SJCRH30 (cell line): Measurements from ENCODE around the gene OR2AG1. TPM values are rescaled to one million over a fixed set of nuclear protein-coding genes. Genes with fewer than 3 reads are reported as not detected.
"Not testable (repeated sequence)": the region's sequence is repeated elsewhere in the genome, so short reads cannot be mapped to it uniquely, and the experiment has no call there.

Source experiments
- DNase-seq, 2 experiments: peaks; one replicate each; pipeline ENCODE4 v3.0.0-alpha.2; 2015 to 2020
- H3K27ac ChIP-seq: fragments of 250-450 bp; sonication (Bioruptor Pico); 2 replicates; pipeline ENCODE4 v1.5.1; 2020; ENCODE audit warnings: mild to moderate bottlenecking, moderate library complexity
- H3K27me3 ChIP-seq: fragments of 250-450 bp; sonication (Bioruptor Pico); 2 replicates; pipeline ENCODE4 v1.5.1; 2020; ENCODE audit warnings: mild to moderate bottlenecking, moderate library complexity
- H3K36me3 ChIP-seq: fragments of 250-450 bp; sonication (Bioruptor Pico); 2 replicates; pipeline ENCODE4 v1.5.1; 2020; ENCODE audit warnings: mild to moderate bottlenecking, moderate library complexity
- H3K4me1 ChIP-seq: fragments of 250-450 bp; sonication (Bioruptor Pico); 2 replicates; pipeline ENCODE4 v1.5.1; 2020; ENCODE audit warnings: mild to moderate bottlenecking, moderate library complexity
- H3K4me3 ChIP-seq: fragments of 250-450 bp; sonication (Bioruptor Pico); 2 replicates; pipeline ENCODE4 v1.5.1; 2020; ENCODE audit warnings: mild to moderate bottlenecking, moderate library complexity
- H3K9me3 ChIP-seq: fragments of 250-450 bp; sonication (Bioruptor Pico); replicated peaks from 2 replicates; pipeline ENCODE4 v1.5.1; 2020; ENCODE audit warnings: mild to moderate bottlenecking, moderate library complexity
- total RNA-seq: library from RNA; depleted of rRNA; stranded (reverse); fragments of >200 nt; shearing (Covaris generic); gene quantifications from 2 replicates; pipeline ENCODE4 v1.2.3, GENCODE V29; 2014

OR2AG1 gene
- total RNA-seq, 1 experiment from 2014 or later: not detected

GRCh38 chr11:6755953-6756347, 26.9 kb upstream of the OR2AG1 start:
- no peaks in the 10 kb centered on the region for H3K4me1 ChIP-seq
- DNase-seq: no peak

DNA sequence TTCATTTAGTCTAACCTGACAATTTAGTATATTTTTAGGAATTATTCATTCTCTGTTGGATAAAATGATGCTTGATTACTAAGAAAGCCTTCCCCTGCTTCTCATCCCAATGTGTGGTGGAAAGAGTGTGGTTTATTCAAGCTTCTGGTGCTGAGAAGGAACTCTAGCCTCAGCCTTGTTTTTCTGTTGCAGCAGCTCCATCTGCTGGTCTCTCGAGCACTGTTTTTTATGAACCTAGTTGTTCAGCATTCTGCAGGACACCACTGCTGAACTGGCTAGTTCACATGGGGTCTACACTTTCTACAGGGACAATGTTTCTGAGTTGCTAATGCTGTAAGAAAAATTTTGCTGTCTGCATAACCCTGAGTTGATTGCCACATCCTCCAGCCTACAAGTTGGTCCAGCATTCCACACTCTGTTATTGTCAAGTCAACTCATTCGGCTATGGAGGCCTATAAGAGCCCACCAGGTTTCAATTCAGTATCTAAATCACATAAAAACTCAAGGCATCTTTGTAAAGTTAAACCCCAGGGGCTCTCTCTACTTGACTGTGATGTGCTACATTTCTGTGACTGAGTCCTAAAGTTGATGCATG, 25.4 kb upstream of the OR2AG1 start:
- no peaks in the 10 kb centered on the region for H3K36me3 ChIP-seq
- peak; percentile 38 to 66 for DNase-seq
- no peaks in the 10 kb centered on the region for H3K4me1 ChIP-seq
- H3K4me3 ChIP-seq: no peak overlapping the region
- no peak overlapping the region for H3K27ac ChIP-seq
- H3K27me3 ChIP-seq: peaks cover 2% of the 10 kb centered on the region; the same call in 1 of the 2 replicates
- no peaks in the 10 kb centered on the region; the same call in 1 of the 2 replicates for H3K9me3 ChIP-seq

More at GRCh38 chr11:6755953-6756347, 26.9 kb upstream of the OR2AG1 start:
- no peak overlapping the region for H3K27ac ChIP-seq
- H3K27me3 ChIP-seq: peaks cover 2% of the 10 kb centered on the region; the same call in 1 of the 2 replicates
- H3K36me3 ChIP-seq: no peaks in the 10 kb centered on the region
- no peak overlapping the region for H3K4me3 ChIP-seq
- H3K9me3 ChIP-seq: no peaks in the 10 kb centered on the region; the same call in 1 of the 2 replicates

GRCh38 chr11:6771926-6772893, 10.6 kb upstream of the OR2AG1 start, which contains the start of gene OR2AG2:
TSS of gene OR2AG2 (minus strand) at chr11:6771976. CDS start at chr11:6768957, 3,019 bp downstream.
- no peak for DNase-seq
- no peaks in the 10 kb centered on the region for H3K36me3 ChIP-seq
- H3K4me1 ChIP-seq: no peaks in the 10 kb centered on the region

GRCh38 chr11:6778518-6778917, 4.3 kb upstream of the OR2AG1 start:
- no peaks in the 10 kb centered on the region for H3K9me3 ChIP-seq
- no peaks in the 10 kb centered on the region for H3K36me3 ChIP-seq
- no peaks in the 10 kb centered on the region for H3K27me3 ChIP-seq
- H3K27ac ChIP-seq: no peak overlapping the region
- DNase-seq: no peak
- H3K4me1 ChIP-seq: no peaks in the 10 kb centered on the region
- no peak overlapping the region for H3K4me3 ChIP-seq

More at GRCh38 chr11:6771926-6772893, 10.6 kb upstream of the OR2AG1 start, which contains the start of gene OR2AG2:
- Histone ChIP-seq H3K9me3 (no peaks in the 10 kb centered on the region), H3K4me3 (no peak within 1 kb of the TSS), H3K27me3 (no peaks in the 10 kb centered on the region), H3K27ac (no peak within 1 kb of the TSS)

DNA sequence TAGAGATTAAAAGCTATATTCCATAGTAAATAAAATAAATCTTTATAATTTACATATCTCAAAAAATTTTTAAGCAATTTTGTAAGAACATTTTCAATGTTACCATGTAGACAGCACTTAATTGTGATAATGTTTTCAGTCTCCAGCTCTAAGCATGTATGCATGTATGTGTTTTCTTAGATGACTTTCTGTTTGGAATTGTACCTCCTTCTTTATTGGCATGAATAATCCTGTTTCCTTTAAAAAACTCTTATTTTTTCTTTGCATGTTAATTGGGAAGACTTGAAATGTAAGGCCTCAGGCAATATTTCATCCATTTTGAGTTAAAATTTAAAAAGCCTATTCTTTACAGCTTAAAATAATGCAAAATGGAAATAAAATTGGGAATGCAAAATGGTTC, 2.0 kb upstream of the OR2AG1 start:
- Histone ChIP-seq H3K4me3 (no peak overlapping the region), H3K36me3 (no peaks in the 10 kb centered on the region), H3K9me3 (no peaks in the 10 kb centered on the region), H3K27ac (no peak overlapping the region), H3K27me3 (no peaks in the 10 kb centered on the region), H3K4me1 (no peaks in the 10 kb centered on the region)
- DNase-seq: no peak

DNA sequence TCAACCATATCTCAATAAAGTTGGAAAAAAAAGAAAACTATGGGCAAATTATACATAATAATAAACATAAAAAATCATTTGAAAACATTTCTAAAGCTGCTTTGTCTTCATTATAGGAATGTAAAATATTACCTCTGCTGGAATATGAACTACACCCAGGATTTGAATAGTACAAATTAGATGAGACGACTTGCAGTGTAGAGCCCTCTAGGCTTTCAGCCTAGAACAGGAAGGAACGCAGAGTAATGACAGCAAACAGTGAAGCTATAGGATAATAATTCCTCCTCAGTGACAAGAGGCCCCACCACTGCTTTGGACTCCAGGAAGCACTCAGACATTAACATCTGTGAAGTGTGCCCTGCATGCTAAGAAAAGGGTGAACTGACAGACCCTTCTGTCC, 7.7 kb downstream of the OR2AG1 start:
- Histone ChIP-seq H3K27me3 (no peaks in the 10 kb centered on the region), H3K4me3 (no peak overlapping the region), H3K36me3 (no peaks in the 10 kb centered on the region), H3K4me1 (no peaks in the 10 kb centered on the region), H3K9me3 (no peaks in the 10 kb centered on the region), H3K27ac (no peak overlapping the region)
- DNase-seq: no peak

DNA sequence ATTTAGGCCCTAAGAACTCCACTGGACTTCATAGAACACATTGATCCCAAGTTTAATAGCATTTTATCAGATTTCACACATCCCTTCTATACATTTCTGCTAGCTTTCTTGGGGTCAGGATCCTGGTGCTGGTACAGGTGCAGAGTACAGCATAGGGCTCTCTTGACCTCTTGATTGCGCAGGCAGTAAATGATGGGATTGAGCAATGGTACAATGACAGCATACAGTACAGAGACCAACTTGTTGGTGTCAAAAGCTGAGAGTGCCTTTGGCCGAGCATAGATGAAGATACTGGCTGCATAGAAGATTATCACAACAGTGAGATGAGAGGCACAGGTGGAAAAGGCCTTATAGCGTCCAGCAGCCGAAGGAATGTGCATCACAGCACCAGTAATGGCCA, 11.8 kb downstream of the OR2AG1 start:
- Histone ChIP-seq H3K4me1 (no peaks in the 10 kb centered on the region), H3K36me3 (no peaks in the 10 kb centered on the region), H3K9me3 (no peaks in the 10 kb centered on the region), H3K27ac (no peak overlapping the region), H3K27me3 (no peaks in the 10 kb centered on the region), H3K4me3 (no peak overlapping the region)
- no peak for DNase-seq

GRCh38 chr11:6799402-6799801, 16.6 kb downstream of the OR2AG1 start, which contains the start of gene OR6A2:
TSS of gene OR6A2 (minus strand) at chr11:6799689. CDS start at chr11:6795708, 3,981 bp downstream.
- Histone ChIP-seq H3K9me3 (no peaks in the 10 kb centered on the region), H3K36me3 (no peaks in the 10 kb centered on the region), H3K4me1 (no peaks in the 10 kb centered on the region), H3K27me3 (no peaks in the 10 kb centered on the region), H3K27ac (no peak within 1 kb of the TSS), H3K4me3 (no peak within 1 kb of the TSS)
- no peak for DNase-seq

GRCh38 chr11:6801075-6801474, 18.3 kb downstream of the OR2AG1 start:
- H3K4me3 ChIP-seq, H3K27me3 ChIP-seq, H3K36me3 ChIP-seq, H3K9me3 ChIP-seq, DNase-seq, H3K4me1 ChIP-seq, H3K27ac ChIP-seq: not testable (repeated sequence)

- peak; percentile 17 to 66 for DNase-seq
- H3K27me3 ChIP-seq: no peaks in the 10 kb centered on the region
- no peaks in the 10 kb centered on the region for H3K9me3 ChIP-seq
These were observed 29.7 kb downstream of the OR2AG1 start for GRCh38 chr11:6812390-6813005.

DNA sequence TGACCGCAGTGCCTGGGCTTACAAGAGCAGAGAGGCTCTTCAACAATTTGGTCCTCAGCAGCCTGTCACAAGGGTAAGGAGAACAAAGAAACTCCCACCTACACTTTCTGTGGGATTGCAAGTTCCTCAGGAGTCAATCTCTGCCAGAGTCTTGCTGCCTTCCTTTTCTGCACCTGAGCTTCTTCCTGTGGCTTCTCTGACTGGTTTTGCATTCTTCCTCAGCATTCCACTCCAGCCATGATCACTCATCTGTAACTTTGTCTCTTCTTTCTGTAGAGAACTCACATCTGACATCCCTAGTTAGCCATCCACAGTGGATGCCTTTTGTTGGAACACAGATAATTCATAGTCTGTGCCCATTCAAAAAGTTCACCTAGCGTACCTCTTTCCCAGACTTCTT, 30.8 kb downstream of the OR2AG1 start:
- DNase-seq: no peak
- Histone ChIP-seq H3K9me3 (no peaks in the 10 kb centered on the region), H3K4me1 (no peaks in the 10 kb centered on the region), H3K36me3 (no peaks in the 10 kb centered on the region), H3K27ac (no peak overlapping the region), H3K27me3 (no peaks in the 10 kb centered on the region), H3K4me3 (no peak overlapping the region)

More at GRCh38 chr11:6812390-6813005, 29.7 kb downstream of the OR2AG1 start:
- Histone ChIP-seq H3K4me1 (no peaks in the 10 kb centered on the region), H3K36me3 (no peaks in the 10 kb centered on the region), H3K4me3 (no peak overlapping the region), H3K27ac (no peak overlapping the region)

- Histone ChIP-seq H3K4me1 (no peaks in the 10 kb centered on the region), H3K36me3 (no peaks in the 10 kb centered on the region), H3K9me3 (no peaks in the 10 kb centered on the region), H3K27me3 (no peaks in the 10 kb centered on the region), H3K4me3 (no peak overlapping the region), H3K27ac (no peak overlapping the region)
- no peak for DNase-seq
These were observed 34.9 kb downstream of the OR2AG1 start for GRCh38 chr11:6817694-6818093.

DNA sequence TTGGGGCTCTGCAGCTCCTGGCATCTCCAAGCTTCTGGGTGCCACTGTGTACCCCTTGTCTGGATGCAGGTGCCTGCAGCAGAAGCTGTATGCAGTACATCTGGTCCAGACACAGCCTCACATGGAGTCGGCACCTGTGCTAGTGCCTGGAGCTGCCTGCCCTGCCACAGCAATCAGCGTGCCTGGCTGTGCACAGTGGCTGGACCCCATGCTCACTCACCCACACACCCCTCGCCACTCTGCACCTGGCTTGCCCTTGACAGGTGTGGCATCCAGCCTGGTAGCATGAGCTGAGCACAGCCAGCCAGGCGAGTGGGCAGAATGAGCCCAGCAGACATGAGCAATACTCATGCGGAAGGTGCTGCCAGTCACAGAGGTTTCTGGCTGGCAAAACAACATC, 36.1 kb downstream of the OR2AG1 start:
- Histone ChIP-seq H3K4me1 (no peaks in the 10 kb centered on the region), H3K36me3 (no peaks in the 10 kb centered on the region), H3K27ac (no peak overlapping the region), H3K9me3 (no peaks in the 10 kb centered on the region), H3K27me3 (no peaks in the 10 kb centered on the region), H3K4me3 (no peak overlapping the region)
- no peak for DNase-seq

- H3K4me1 ChIP-seq: no peaks in the 10 kb centered on the region
- no peaks in the 10 kb centered on the region for H3K36me3 ChIP-seq
- no peaks in the 10 kb centered on the region for H3K9me3 ChIP-seq
- no peak overlapping the region for H3K4me3 ChIP-seq
- no peak overlapping the region for H3K27ac ChIP-seq
- no peak for DNase-seq
- no peaks in the 10 kb centered on the region for H3K27me3 ChIP-seq
These were observed 41.5 kb downstream of the OR2AG1 start for GRCh38 chr11:6824136-6824823.
